ENCODE data around the gene BTBD9.

- TF ChIP-seq TAF1 (CRISPR knock-in tag; IDR thresholded peaks at IDR 0.05) (no peak), ZBTB8A (CRISPR knock-in tag; IDR thresholded peaks at IDR 0.05; ENCODE audit: borderline replicate concordance, low read depth) (no peak), ZFP36L2 (CRISPR knock-in tag; IDR thresholded peaks at IDR 0.05) (no peak), BRD4 (CRISPR knock-in tag; IDR thresholded peaks at IDR 0.05) (no peak), HOXD1 (CRISPR knock-in tag; IDR thresholded peaks at IDR 0.05) (no peak), CTCF (CRISPR knock-in tag; IDR thresholded peaks at IDR 0.05) (no peak), AKNA (CRISPR knock-in tag; IDR thresholded peaks at IDR 0.05; ENCODE audit: borderline replicate concordance) (no peak), EP300 (IDR thresholded peaks at IDR 0.05; ENCODE audit: low read depth in 2 of 2, low read length in 2 of 2) (no peak), EP300 (CRISPR knock-in tag; IDR thresholded peaks at IDR 0.05; ENCODE audit: borderline replicate concordance) (no peak), POLR2AphosphoS5 (IDR thresholded peaks at IDR 0.05; ENCODE audit: low read depth, low read length) (no peak), SMAD1 (CRISPR knock-in tag; IDR thresholded peaks at IDR 0.05; ENCODE audit: borderline replicate concordance, low read depth) (no peak), ATF2 (CRISPR knock-in tag; IDR thresholded peaks at IDR 0.05) (no peak), PAXIP1 (CRISPR knock-in tag; conservative IDR thresholded peaks at IDR 0.05) (no peak), ZNF646 (CRISPR knock-in tag; IDR thresholded peaks at IDR 0.05) (no peak)
Measured at GRCh38 chr6:38353310-38354036, 286.3 kb downstream of the BTBD9 start.
